WTC11 (cell line): Measurements from ENCODE around the gene SIGLEC7. TPM values are rescaled to one million over a fixed set of nuclear protein-coding genes. Genes with fewer than 3 reads are reported as not detected.

ENCODE experiments used
- ATAC-seq: fragments of 200-7000 bp; cut with Tn5 transposase; 2 replicates; pipeline ENCODE4 v1.10.0; 2021; ENCODE audit warnings: mild to moderate bottlenecking, moderate library complexity
- CTCF ChIA-PET: fragments of 300-600 bp; sonication (Branson Sonifier 250); formaldehyde crosslinking; loops from one replicate; lab custom pipeline; 2021; ENCODE audit warnings: antibody characterized with exemption; lab: Charles Lee
- POLR2A ChIA-PET: fragments of 350-600 bp; sonication (Branson Sonifier 250); formaldehyde crosslinking; loops from one replicate; lab custom pipeline; 2021; ENCODE audit warnings: antibody characterized with exemption; lab: Charles Lee
- DNase-seq: peaks from one replicate; pipeline ENCODE4 v3.0.0; 2021; ENCODE audit warnings: low spot score
- H3K27ac Mint-ChIP-seq: 2 replicates; pipeline ENCODE4 v1.8.0; 2021; ENCODE audit warnings: mixed read lengths
- H3K27me3 Mint-ChIP-seq: 2 replicates; pipeline ENCODE4 v1.8.0; 2021; ENCODE audit warnings: low read depth, mild to moderate bottlenecking, moderate library complexity, mixed read lengths
- H3K36me3 Mint-ChIP-seq: 2 replicates; pipeline ENCODE4 v1.8.0; 2021; ENCODE audit warnings: mixed read lengths
- H3K4me1 Mint-ChIP-seq: 2 replicates; pipeline ENCODE4 v1.8.0; 2022; ENCODE audit warnings: mixed read lengths
- H3K4me3 Mint-ChIP-seq: 2 replicates; pipeline ENCODE4 v1.8.0; 2021; ENCODE audit warnings: mild to moderate bottlenecking, moderate library complexity, mixed read lengths
- H3K9me3 Mint-ChIP-seq: 2 replicates; pipeline ENCODE4 v1.8.0; 2021; ENCODE audit warnings: mixed read lengths
- CREM ChIP-seq: sonication (generic); formaldehyde crosslinking; IDR thresholded peaks from 2 replicates; pipeline ENCODE4 v1.8.1; 2022; ENCODE audit warnings: mild to moderate bottlenecking, missing genetic modification reagents, moderate library complexity
- ELF4 ChIP-seq: sonication (generic); formaldehyde crosslinking; IDR thresholded peaks from 2 replicates; pipeline ENCODE4 v1.8.1; 2022; ENCODE audit warnings: low read depth, mild to moderate bottlenecking, moderate library complexity, missing genetic modification reagents
- ERG ChIP-seq: fragments of 250-450 bp; sonication (Bioruptor Pico); IDR thresholded peaks from 2 replicates; pipeline ENCODE4 v1.8.0; 2021; ENCODE audit warnings: mild to moderate bottlenecking
- MLX ChIP-seq: sonication (generic); formaldehyde crosslinking; IDR thresholded peaks from 2 replicates; pipeline ENCODE4 v1.8.1; 2023; ENCODE audit warnings: mild to moderate bottlenecking, missing genetic modification reagents, moderate library complexity
- NFYB ChIP-seq: sonication (generic); formaldehyde crosslinking; conservative IDR thresholded peaks from 2 replicates; pipeline ENCODE4 v1.8.0; 2022; ENCODE audit warnings: low read depth, missing genetic modification reagents
- NR2C2 ChIP-seq: sonication (generic); formaldehyde crosslinking; IDR thresholded peaks from 2 replicates; pipeline ENCODE4 v1.8.0; 2022; ENCODE audit warnings: mild to moderate bottlenecking, missing genetic modification reagents
- NR3C1 ChIP-seq: sonication (generic); formaldehyde crosslinking; conservative IDR thresholded peaks from 2 replicates; pipeline ENCODE4 v1.8.1; 2023; ENCODE audit warnings: low read depth, mild to moderate bottlenecking, missing genetic modification reagents
- PRDM15 ChIP-seq: sonication (generic); formaldehyde crosslinking; IDR thresholded peaks from 2 replicates; pipeline ENCODE4 v1.8.0; 2022; ENCODE audit warnings: missing genetic modification reagents
- SOX15 ChIP-seq: fragments of 250-450 bp; sonication (Bioruptor Pico); IDR thresholded peaks from 2 replicates; pipeline ENCODE4 v1.9.0; 2021; ENCODE audit warnings: mild to moderate bottlenecking
- ZNF232 ChIP-seq: sonication (generic); formaldehyde crosslinking; IDR thresholded peaks from 2 replicates; pipeline ENCODE4 v1.8.0; 2022; ENCODE audit warnings: mild to moderate bottlenecking, missing genetic modification reagents
- ZNF263 ChIP-seq: sonication (generic); formaldehyde crosslinking; IDR thresholded peaks from 2 replicates; pipeline ENCODE4 v1.8.1; 2022; ENCODE audit warnings: low read depth, mild to moderate bottlenecking, moderate library complexity, missing genetic modification reagents
- ZNF281 ChIP-seq: sonication (generic); formaldehyde crosslinking; IDR thresholded peaks from 2 replicates; pipeline ENCODE4 v1.8.0; 2023; ENCODE audit warnings: mild to moderate bottlenecking, missing genetic modification reagents
- ZNF317 ChIP-seq: sonication (generic); formaldehyde crosslinking; IDR thresholded peaks from 2 replicates; pipeline ENCODE4 v1.8.1; 2023; ENCODE audit warnings: low read depth, mild to moderate bottlenecking, moderate library complexity, missing genetic modification reagents, borderline replicate concordance
- ZNF396 ChIP-seq: fragments of 250-450 bp; sonication (Bioruptor Pico); IDR thresholded peaks from 2 replicates; pipeline ENCODE4 v1.8.0; 2021; ENCODE audit warnings: mild to moderate bottlenecking, moderate library complexity, borderline replicate concordance
- ZSCAN18 ChIP-seq: fragments of 250-450 bp; sonication (Bioruptor Pico); IDR thresholded peaks from 2 replicates; pipeline ENCODE4 v2.1.2; 2022; ENCODE audit warnings: mild to moderate bottlenecking, moderate library complexity
- total RNA-seq: library from RNA; stranded (reverse); gene quantifications from 3 replicates; pipeline ENCODE4 v1.2.3, GENCODE V29; 2021

The SIGLEC7 gene
- total RNA-seq, 1 experiment from 2014 or later, result not detected

- no peak for TF ChIP-seq ERG
- TF ChIP-seq NFYB, result no peak
Observed at GRCh38 chr19:51172223-51172622, 30.1 kb downstream of the SIGLEC7 start (continued).

GRCh38 chr19:51173681-51174080 is 31.6 kb downstream of the SIGLEC7 start:
- TF ChIP-seq NR3C1 (CRISPR knock-in tag), result no peak
- TF ChIP-seq CREM (CRISPR knock-in tag), result no peak
- no peak for TF ChIP-seq ZNF396
- no peak for TF ChIP-seq ZNF317 (CRISPR knock-in tag)
- no peak for TF ChIP-seq ZNF263 (CRISPR knock-in tag)
- no peak for TF ChIP-seq MLX (CRISPR knock-in tag)
- TF ChIP-seq SOX15 (CRISPR knock-in tag), result no peak
- TF ChIP-seq NR2C2 (CRISPR knock-in tag), result no peak
- TF ChIP-seq PRDM15 (CRISPR knock-in tag), result no peak
- no peak for TF ChIP-seq ZNF281 (CRISPR knock-in tag)
- TF ChIP-seq NFYB, result no peak
- no peak for TF ChIP-seq ELF4 (CRISPR knock-in tag)
- TF ChIP-seq ZSCAN18, result no peak
- no peak for TF ChIP-seq ZNF232 (CRISPR knock-in tag)
- peaks cover 4% of the 10 kb centered on the region for H3K9me3 Mint-ChIP-seq
- no peak overlapping the region for H3K4me3 Mint-ChIP-seq
- no peak for DNase-seq
- no peak for ATAC-seq
- no peak overlapping the region for H3K27ac Mint-ChIP-seq
- no peaks in the 10 kb centered on the region for H3K4me1 Mint-ChIP-seq
- H3K27me3 Mint-ChIP-seq, result peaks cover 20% of the 10 kb centered on the region
- CTCF ChIA-PET, result interaction anchor here (0.8 kb wide), 1 partner anchor 15 kb away, joined by 3 read pairs; no protein-coding TSS in a partner anchor
- no peaks in the 10 kb centered on the region for H3K36me3 Mint-ChIP-seq
- POLR2A ChIA-PET, result no interaction called here
